Measurements from ENCODE around the gene DPM2.

Gene DPM2

GRCh38 chr9:127916720-127917581 is 20.7 kb downstream of the DPM2 start, which contains the start of gene ST6GALNAC4:
TSS of gene ST6GALNAC4 (minus strand) at chr9:127917041. CDS start at chr9:127916419, 622 bp downstream.
- peak; percentile 99 for DNase-seq

GRCh38 chr9:127915801-127916719 is 21.6 kb downstream of the DPM2 start:
- DNase-seq = no peak

GRCh38 chr9:127915325-127915752 is 22.3 kb downstream of the DPM2 start:
- no peak for DNase-seq

- no peak for DNase-seq
Observed at GRCh38 chr9:127913682-127914081, 24.0 kb downstream of the DPM2 start.

- DNase-seq = no peak
Observed at GRCh38 chr9:127912882-127913281, 24.8 kb downstream of the DPM2 start.

- no peak for DNase-seq
Observed at GRCh38 chr9:127912296-127912695, 25.4 kb downstream of the DPM2 start.

- DNase-seq = no peak
Observed at GRCh38 chr9:127910613-127911205, 26.9 kb downstream of the DPM2 start.

GRCh38 chr9:127909839-127910273 is 27.8 kb downstream of the DPM2 start:
- no peak for DNase-seq

- no peak for DNase-seq
Observed at GRCh38 chr9:127908660-127908926, 29.1 kb downstream of the DPM2 start.

GRCh38 chr9:127907867-127908659 is 29.6 kb downstream of the DPM2 start:
- no peak for DNase-seq

- peak; percentile 73 for DNase-seq
Observed at GRCh38 chr9:127905788-127906191, 31.9 kb downstream of the DPM2 start.

- DNase-seq = peak; percentile 76
Observed at GRCh38 chr9:127905004-127905728, 32.5 kb downstream of the DPM2 start.

- DNase-seq = no peak
Observed at GRCh38 chr9:127904561-127905003, 33.1 kb downstream of the DPM2 start.

GRCh38 chr9:127903557-127904475 is 33.8 kb downstream of the DPM2 start:
- peak; percentile 90 for DNase-seq

- peak; percentile 89 for DNase-seq
Observed at GRCh38 chr9:127899128-127899943, 38.3 kb downstream of the DPM2 start, which contains the start of gene ST6GALNAC6. TSS of gene ST6GALNAC6 (minus strand) at chr9:127899603. CDS start at chr9:127897981, 1,622 bp downstream.

- peak; percentile 62 for DNase-seq
Observed at GRCh38 chr9:127898433-127899127, 39.1 kb downstream of the DPM2 start.

- DNase-seq = peak; percentile 76
Observed at GRCh38 chr9:127897193-127897692, 40.4 kb downstream of the DPM2 start.

- no peak for DNase-seq
Observed at GRCh38 chr9:127896395-127897192, 41.1 kb downstream of the DPM2 start.

All from activated CD8-positive, alpha-beta memory T cell treated with anti-CD3 and anti-CD28 coated beads, Interleukin-2, amount 50 U/mL, for 48 hours (primary cell).